ENCODE data around the gene CDKAL1.

CDKAL1 gene

GRCh38 chr6:20850686-20851416 lies 316.6 kb downstream of the CDKAL1 start:
- no peak for DNase-seq

- DNase-seq: no peak
These were observed 317.5 kb downstream of the CDKAL1 start for GRCh38 chr6:20851795-20852194.

- DNase-seq: no peak
These were observed 319.6 kb downstream of the CDKAL1 start for GRCh38 chr6:20853828-20854227.

GRCh38 chr6:20856681-20857288 lies 322.5 kb downstream of the CDKAL1 start:
- DNase-seq: no peak

GRCh38 chr6:20861481-20861880 lies 327.2 kb downstream of the CDKAL1 start:
- DNase-seq: no peak

- peak; percentile 60 for DNase-seq
These were observed 331.8 kb downstream of the CDKAL1 start for GRCh38 chr6:20866036-20866435.

GRCh38 chr6:20866935-20867703 lies 332.9 kb downstream of the CDKAL1 start:
- DNase-seq: peak; percentile 83

GRCh38 chr6:20868397-20869096 lies 334.3 kb downstream of the CDKAL1 start:
- DNase-seq: peak; percentile 98

GRCh38 chr6:20870021-20870420 lies 335.8 kb downstream of the CDKAL1 start:
- DNase-seq: no peak

- DNase-seq: peak; percentile 35
These were observed 336.2 kb downstream of the CDKAL1 start for GRCh38 chr6:20870493-20870892.

GRCh38 chr6:20873425-20874190 lies 339.4 kb downstream of the CDKAL1 start:
- DNase-seq: no peak

- peak; percentile 47 for DNase-seq
These were observed 341.2 kb downstream of the CDKAL1 start for GRCh38 chr6:20875369-20875963.

- no peak for DNase-seq
These were observed 341.8 kb downstream of the CDKAL1 start for GRCh38 chr6:20876036-20876435.

- DNase-seq: no peak
These were observed 342.3 kb downstream of the CDKAL1 start for GRCh38 chr6:20876561-20876960.

- no peak for DNase-seq
These were observed 343.0 kb downstream of the CDKAL1 start for GRCh38 chr6:20877008-20877937.

- no peak for DNase-seq
These were observed 344.9 kb downstream of the CDKAL1 start for GRCh38 chr6:20879121-20879520.

- no peak for DNase-seq
These were observed 345.3 kb downstream of the CDKAL1 start for GRCh38 chr6:20879526-20879925.

- DNase-seq: no peak
These were observed 347.1 kb downstream of the CDKAL1 start for GRCh38 chr6:20881365-20881764.

- no peak for DNase-seq
These were observed 347.8 kb downstream of the CDKAL1 start for GRCh38 chr6:20882014-20882413.

GRCh38 chr6:20885076-20885475 lies 350.8 kb downstream of the CDKAL1 start:
- no peak for DNase-seq

- DNase-seq: peak; percentile 98
These were observed 356.9 kb downstream of the CDKAL1 start for GRCh38 chr6:20891161-20891560.

Data from NCI-H1105 treated with DMSO at 0.1 percent for 48 hours (cell line).